ENCODE data around the gene MLLT6. TPM values are rescaled to one million over a fixed set of nuclear protein-coding genes. Genes with fewer than 3 reads are reported as not detected.

The MLLT6 gene
- total RNA-seq, 1 experiment from 2014 or later: 127 TPM

- CTCF ChIA-PET: interaction anchor here (0.6 to 0.7 kb wide), 2 partner anchors 111 to 114 kb away, joined by 3 read pairs; no protein-coding TSS in a partner anchor
- H3K9me3 ChIP-seq (ENCODE audit: insufficient read depth, low read depth): no peaks in the 10 kb centered on the region
- H3K27me3 ChIP-seq (ENCODE audit: insufficient read depth, low read depth): no peaks in the 10 kb centered on the region
- no peak overlapping the region for H3K27ac ChIP-seq
- H3K36me3 ChIP-seq (ENCODE audit: low read depth): no peaks in the 10 kb centered on the region
- H3K79me2 ChIP-seq (ENCODE audit: low read depth): 0 out of 2 replicates have a peak, but pooled peaks cover 4% of the 10 kb centered on the region
- peaks cover 19% of the 10 kb centered on the region for H3F3A ChIP-seq (ENCODE audit: insufficient read depth, low read depth)
- H3K9me2 ChIP-seq (ENCODE audit: insufficient read depth): no peaks in the 10 kb centered on the region
- H3K4me1 ChIP-seq (replicated peaks; ENCODE audit: insufficient read depth): peaks cover 17% of the 10 kb centered on the region
- intact Hi-C loops (cut with micrococcal nuclease; ENCODE audit: unreplicated experiment): loop anchor here (5.0 kb wide), 2 partner anchors 162 to 227 kb away; no protein-coding TSS in a partner anchor
- no peak overlapping the region for H3K4me3 ChIP-seq
- no peak overlapping the region for H3K4me2 ChIP-seq
- BruUV-seq (replicated peaks): no TSS peak
- no peak overlapping the region for H2AFZ ChIP-seq
- DNase-seq: no peak
- no peak for TF ChIP-seq EZH2 (IDR thresholded peaks at IDR 0.05; ENCODE audit: low read depth)
- TF ChIP-seq, protein P1, sequence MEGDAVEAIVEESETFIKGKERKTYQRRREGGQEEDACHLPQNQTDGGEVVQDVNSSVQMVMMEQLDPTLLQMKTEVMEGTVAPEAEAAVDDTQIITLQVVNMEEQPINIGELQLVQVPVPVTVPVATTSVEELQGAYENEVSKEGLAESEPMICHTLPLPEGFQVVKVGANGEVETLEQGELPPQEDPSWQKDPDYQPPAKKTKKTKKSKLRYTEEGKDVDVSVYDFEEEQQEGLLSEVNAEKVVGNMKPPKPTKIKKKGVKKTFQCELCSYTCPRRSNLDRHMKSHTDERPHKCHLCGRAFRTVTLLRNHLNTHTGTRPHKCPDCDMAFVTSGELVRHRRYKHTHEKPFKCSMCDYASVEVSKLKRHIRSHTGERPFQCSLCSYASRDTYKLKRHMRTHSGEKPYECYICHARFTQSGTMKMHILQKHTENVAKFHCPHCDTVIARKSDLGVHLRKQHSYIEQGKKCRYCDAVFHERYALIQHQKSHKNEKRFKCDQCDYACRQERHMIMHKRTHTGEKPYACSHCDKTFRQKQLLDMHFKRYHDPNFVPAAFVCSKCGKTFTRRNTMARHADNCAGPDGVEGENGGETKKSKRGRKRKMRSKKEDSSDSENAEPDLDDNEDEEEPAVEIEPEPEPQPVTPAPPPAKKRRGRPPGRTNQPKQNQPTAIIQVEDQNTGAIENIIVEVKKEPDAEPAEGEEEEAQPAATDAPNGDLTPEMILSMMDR (conservative IDR thresholded peaks at IDR 0.05): no peak
- POLR2A ChIA-PET (ENCODE audit: unreplicated experiment): interaction anchor here (0.6 kb wide), 1 partner anchor 163 kb away, joined by 4 read pairs; no protein-coding TSS in a partner anchor
- no peaks in the 10 kb centered on the region for H4K20me1 ChIP-seq (ENCODE audit: insufficient read depth)
Observed at GRCh38 chr17:38669520-38669919, 35.6 kb upstream of the MLLT6 start.

DNA sequence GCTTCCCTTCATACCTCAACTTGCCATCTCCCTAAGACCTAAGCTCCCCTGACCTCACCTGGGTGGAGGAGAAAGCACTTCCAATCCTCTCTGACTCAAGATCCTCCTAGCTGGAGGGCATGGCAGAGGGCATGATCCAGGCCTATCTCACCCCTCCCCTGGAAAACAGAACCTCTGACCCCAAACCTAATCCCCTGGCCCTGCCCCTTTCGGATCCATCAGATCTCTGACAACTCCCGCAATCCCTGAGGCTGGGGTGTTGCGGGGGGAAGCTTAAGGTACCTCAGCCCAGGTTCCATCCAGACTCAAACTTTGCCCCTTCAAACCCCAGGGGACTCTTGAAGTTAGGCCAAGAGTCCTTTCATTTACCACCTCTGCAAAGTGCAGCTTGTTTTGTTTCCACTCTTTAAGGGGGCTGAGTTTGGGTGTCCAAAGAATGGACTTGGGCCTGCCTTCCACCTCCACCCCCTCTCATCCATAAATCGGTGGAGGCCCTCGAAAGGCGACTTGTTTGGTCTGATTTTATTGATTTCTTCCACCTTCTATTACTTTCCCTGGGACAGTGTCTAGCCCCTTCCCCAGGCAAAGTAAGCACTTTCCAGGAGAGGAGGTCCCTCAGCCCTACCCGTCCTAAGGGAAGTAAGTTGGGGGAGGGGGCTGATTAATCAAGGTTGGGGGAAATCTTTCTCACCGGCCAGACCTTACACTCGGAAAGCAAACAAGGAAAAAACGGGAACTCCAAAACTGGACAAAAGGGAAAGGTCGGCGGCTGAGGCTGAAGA, 32.9 kb upstream of the MLLT6 start:
- H3K79me2 ChIP-seq (ENCODE audit: low read depth): 0 out of 2 replicates have a peak, but pooled peaks cover 4% of the 10 kb centered on the region
- ChIA-PET CTCF (no interaction called here), POLR2A (ENCODE audit: unreplicated experiment) (interaction anchor here (0.7 kb wide), 1 partner anchor 1119 kb away, joined by 6 read pairs; no protein-coding TSS in a partner anchor)
- H3K4me2 ChIP-seq: peak overlapping the region; percentile 50
- TF ChIP-seq, protein P1 (conservative IDR thresholded peaks at IDR 0.05): no peak
- TF ChIP-seq EZH2 (IDR thresholded peaks at IDR 0.05; ENCODE audit: low read depth): no peak
- DNase-seq: no peak
- BruUV-seq (replicated peaks): no TSS peak
- H3F3A ChIP-seq (ENCODE audit: insufficient read depth, low read depth): peaks cover 13% of the 10 kb centered on the region
- H3K27me3 ChIP-seq (ENCODE audit: insufficient read depth, low read depth): no peaks in the 10 kb centered on the region
- no peak overlapping the region for H3K4me3 ChIP-seq
- no peak overlapping the region for H3K27ac ChIP-seq
- H2AFZ ChIP-seq: no peak overlapping the region
- no peaks in the 10 kb centered on the region for H3K9me2 ChIP-seq (ENCODE audit: insufficient read depth)
- no peaks in the 10 kb centered on the region for H4K20me1 ChIP-seq (ENCODE audit: insufficient read depth)
- peaks cover 23% of the 10 kb centered on the region for H3K4me1 ChIP-seq (replicated peaks; ENCODE audit: insufficient read depth)
- intact Hi-C loops (cut with micrococcal nuclease; ENCODE audit: unreplicated experiment): loop anchor here (10.0 kb wide), 1 partner anchor 573 kb away; no protein-coding TSS in a partner anchor
- H3K9me3 ChIP-seq (ENCODE audit: insufficient read depth, low read depth): no peaks in the 10 kb centered on the region
- no peaks in the 10 kb centered on the region for H3K36me3 ChIP-seq (ENCODE audit: low read depth)

GRCh38 chr17:38672788-38673706, 32.0 kb upstream of the MLLT6 start:
- TF ChIP-seq, protein P1 (conservative IDR thresholded peaks at IDR 0.05): no peak
- no peak for TF ChIP-seq EZH2 (IDR thresholded peaks at IDR 0.05; ENCODE audit: low read depth)
- Histone ChIP-seq H3K27ac (no peak overlapping the region), H3K4me2 (peak overlapping the region; percentile 92), H4K20me1 (ENCODE audit: insufficient read depth) (no peaks in the 10 kb centered on the region), H3K9me3 (ENCODE audit: insufficient read depth, low read depth) (no peaks in the 10 kb centered on the region), H3F3A (ENCODE audit: insufficient read depth, low read depth) (peaks cover 13% of the 10 kb centered on the region), H3K4me3 (peak overlapping the region; percentile 95; the same call in 1 of the 2 replicates), H3K9me2 (ENCODE audit: insufficient read depth) (no peaks in the 10 kb centered on the region), H3K36me3 (ENCODE audit: low read depth) (no peaks in the 10 kb centered on the region), H3K79me2 (ENCODE audit: low read depth) (0 out of 2 replicates have a peak, but pooled peaks cover 4% of the 10 kb centered on the region), H2AFZ (no peak overlapping the region), H3K4me1 (replicated peaks; ENCODE audit: insufficient read depth) (peaks cover 23% of the 10 kb centered on the region), H3K27me3 (ENCODE audit: insufficient read depth, low read depth) (no peaks in the 10 kb centered on the region)
- CTCF ChIA-PET: no interaction called here
- no peak for DNase-seq
- POLR2A ChIA-PET (ENCODE audit: unreplicated experiment): no interaction called here
- intact Hi-C loops (cut with micrococcal nuclease; ENCODE audit: unreplicated experiment): loop anchor here (10.0 kb wide), 1 partner anchor 572 kb away; no protein-coding TSS in a partner anchor
- no TSS peak for BruUV-seq (replicated peaks)

Measured in PC-9 (cell line).